ENCODE data around the gene CROCC. TPM values are rescaled to one million over a fixed set of nuclear protein-coding genes. Genes with fewer than 3 reads are reported as not detected.

Gene CROCC
- total RNA-seq, 1 donor from 2014 or later = 51.5 TPM

DNA sequence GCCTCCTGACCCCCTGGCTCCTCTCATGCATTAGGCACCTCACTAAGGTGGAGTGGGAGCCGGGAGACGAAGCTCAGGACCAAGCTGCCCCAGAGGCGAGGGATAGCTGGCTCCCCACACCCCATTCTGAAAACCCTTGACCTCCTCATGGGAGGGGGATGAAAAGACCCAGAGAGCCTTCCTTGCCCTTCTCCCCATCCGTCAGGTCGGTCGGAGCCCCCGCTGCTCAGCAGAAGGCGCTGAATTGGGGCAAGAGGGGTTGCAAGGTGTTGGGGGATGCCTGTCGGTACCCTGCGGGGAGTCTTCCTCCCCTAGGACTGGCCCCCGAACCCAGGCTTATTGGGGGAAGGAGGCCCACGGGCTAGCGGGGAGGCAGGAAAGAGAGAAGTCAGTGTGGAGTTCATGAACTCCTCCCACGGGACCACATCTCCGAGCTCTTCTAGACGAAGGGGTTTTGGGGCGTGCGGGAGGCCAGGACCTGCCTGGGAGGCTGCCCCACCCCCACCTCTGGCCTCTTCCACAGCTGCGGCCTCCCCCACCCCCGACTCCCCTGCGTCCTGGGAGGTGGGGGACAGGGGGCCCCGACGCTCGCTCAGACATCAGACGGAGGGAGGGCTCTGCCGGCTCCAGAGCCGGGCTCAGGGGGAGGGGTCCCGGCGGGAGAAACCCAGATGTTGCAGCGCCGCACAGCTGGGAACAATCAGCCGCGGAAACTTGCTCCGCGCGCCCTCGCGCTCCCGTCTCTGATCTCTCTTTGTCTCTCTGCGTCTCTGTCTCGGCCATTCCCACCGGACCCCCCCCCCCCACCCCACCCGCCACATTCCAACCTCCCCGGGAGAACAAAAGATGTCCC is 58.0 kb downstream of the CROCC start:
- DNase-seq (ENCODE audit: low spot score, unreplicated experiment) = no peak
- Mint-ChIP-seq H3K36me3 (ENCODE audit: insufficient read depth) (peaks cover 4% of the 10 kb centered on the region), H3K4me1 (ENCODE audit: low read depth) (peaks cover 10% of the 10 kb centered on the region), H3K27ac (peak overlapping the region; percentile 81), H3K9me3 (ENCODE audit: low read depth) (no peaks in the 10 kb centered on the region), H3K27me3 (peaks cover 7% of the 10 kb centered on the region), H3K4me3 (ENCODE audit: low read depth) (peak overlapping the region; percentile 80)
- TF ChIP-seq, protein P1, sequence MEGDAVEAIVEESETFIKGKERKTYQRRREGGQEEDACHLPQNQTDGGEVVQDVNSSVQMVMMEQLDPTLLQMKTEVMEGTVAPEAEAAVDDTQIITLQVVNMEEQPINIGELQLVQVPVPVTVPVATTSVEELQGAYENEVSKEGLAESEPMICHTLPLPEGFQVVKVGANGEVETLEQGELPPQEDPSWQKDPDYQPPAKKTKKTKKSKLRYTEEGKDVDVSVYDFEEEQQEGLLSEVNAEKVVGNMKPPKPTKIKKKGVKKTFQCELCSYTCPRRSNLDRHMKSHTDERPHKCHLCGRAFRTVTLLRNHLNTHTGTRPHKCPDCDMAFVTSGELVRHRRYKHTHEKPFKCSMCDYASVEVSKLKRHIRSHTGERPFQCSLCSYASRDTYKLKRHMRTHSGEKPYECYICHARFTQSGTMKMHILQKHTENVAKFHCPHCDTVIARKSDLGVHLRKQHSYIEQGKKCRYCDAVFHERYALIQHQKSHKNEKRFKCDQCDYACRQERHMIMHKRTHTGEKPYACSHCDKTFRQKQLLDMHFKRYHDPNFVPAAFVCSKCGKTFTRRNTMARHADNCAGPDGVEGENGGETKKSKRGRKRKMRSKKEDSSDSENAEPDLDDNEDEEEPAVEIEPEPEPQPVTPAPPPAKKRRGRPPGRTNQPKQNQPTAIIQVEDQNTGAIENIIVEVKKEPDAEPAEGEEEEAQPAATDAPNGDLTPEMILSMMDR (IDR thresholded peaks at IDR 0.05; ENCODE audit: unreplicated experiment) = no peak

DNA sequence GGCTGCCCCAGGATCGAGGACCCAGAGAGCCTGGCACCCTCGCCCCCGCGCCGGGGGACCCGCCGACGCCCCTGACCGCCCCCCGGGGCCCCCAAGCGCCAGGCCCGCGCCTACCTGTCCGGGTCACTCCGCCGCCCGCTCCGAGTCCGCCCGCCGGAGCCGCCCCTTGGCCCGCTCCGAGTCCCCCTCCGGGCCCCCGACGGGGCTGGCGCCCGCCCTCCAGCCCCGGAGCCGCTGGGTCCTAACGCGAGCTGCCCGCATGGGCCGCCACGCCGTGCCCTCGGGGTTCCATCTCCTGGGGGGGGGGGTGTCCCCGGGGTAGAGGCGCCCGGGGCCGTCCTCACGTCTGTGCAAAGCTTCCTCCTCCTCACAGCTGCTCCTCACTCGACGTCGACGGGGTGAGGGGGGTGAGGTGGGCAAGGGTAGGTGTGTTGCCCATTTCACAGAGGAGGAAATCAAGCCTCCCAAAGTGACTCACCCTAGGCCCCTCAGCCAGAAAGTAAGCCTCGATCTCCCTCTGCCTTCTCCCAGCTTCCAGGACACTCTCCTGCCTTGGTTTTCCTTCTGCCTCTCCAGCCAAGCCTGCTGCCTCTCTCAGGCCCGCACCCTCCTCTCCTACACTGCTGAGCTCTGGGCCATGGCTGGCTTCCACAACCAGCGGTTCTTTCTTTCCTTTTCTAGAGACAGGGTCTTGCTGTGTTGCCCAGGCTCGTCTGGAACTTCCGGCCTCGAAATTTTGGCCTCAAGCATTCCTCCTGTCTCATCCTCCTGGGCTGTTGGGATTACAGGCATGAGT is 58.9 kb downstream of the CROCC start, which contains the start of gene MFAP2:
Gene MFAP2, minus strand, starts transcription at position 148 of the 796 bp plus-strand sequence. CDS start 2,347 bp downstream, outside the sequence.
- Mint-ChIP-seq H3K9me3 (ENCODE audit: low read depth) (no peaks in the 10 kb centered on the region), H3K4me1 (ENCODE audit: low read depth) (peaks cover 10% of the 10 kb centered on the region), H3K36me3 (ENCODE audit: insufficient read depth) (peaks cover 6% of the 10 kb centered on the region)

DNA sequence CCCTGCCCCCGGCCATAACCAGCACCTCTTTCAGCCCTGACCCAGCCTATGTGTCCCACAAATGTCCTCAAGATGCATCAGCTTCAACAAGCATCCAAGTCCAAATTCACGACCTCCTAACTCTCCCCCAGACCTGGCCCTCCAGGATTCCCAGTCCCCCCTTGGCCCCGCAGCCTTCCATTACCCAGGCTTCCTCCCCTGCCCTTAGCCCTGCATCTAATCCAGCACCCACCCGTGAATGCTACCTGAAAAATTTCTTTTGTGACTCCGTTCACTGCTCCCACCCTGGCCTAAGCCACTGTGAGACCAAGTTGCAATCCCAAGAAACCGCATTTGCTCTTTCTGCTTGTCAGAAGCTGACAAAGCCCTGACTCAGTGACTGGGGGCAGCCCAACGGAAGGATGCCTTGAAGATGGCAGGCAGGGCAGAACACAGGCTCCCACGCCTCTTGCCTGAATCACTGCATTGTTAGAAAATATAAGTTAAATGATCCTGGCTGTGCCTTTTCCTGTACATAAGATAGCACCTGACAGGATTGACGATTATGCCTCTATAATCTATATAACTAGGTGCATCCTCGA is 59.6 kb downstream of the CROCC start:
- H3K36me3 Mint-ChIP-seq (ENCODE audit: insufficient read depth) = peaks cover 7% of the 10 kb centered on the region
- TF ChIP-seq, protein P1 (IDR thresholded peaks at IDR 0.05; ENCODE audit: unreplicated experiment) = no peak
- H3K4me1 Mint-ChIP-seq (ENCODE audit: low read depth) = peaks cover 10% of the 10 kb centered on the region
- H3K9me3 Mint-ChIP-seq (ENCODE audit: low read depth) = no peaks in the 10 kb centered on the region
- DNase-seq (ENCODE audit: low spot score, unreplicated experiment) = no peak
- H3K4me3 Mint-ChIP-seq (ENCODE audit: low read depth) = peak overlapping the region; percentile 77
- peak overlapping the region; percentile 95 for H3K27ac Mint-ChIP-seq
- H3K27me3 Mint-ChIP-seq = peaks cover 7% of the 10 kb centered on the region

More for the DNA sequence above, 58.9 kb downstream of the CROCC start, which contains the start of gene MFAP2:
- Mint-ChIP-seq H3K4me3 (ENCODE audit: low read depth) (peak within 1 kb of the TSS; percentile 80), H3K27ac (peak within 1 kb of the TSS; percentile 95), H3K27me3 (peaks cover 7% of the 10 kb centered on the region)
- DNase-seq (ENCODE audit: low spot score, unreplicated experiment) = peak; percentile 37
- TF ChIP-seq, protein P1 (IDR thresholded peaks at IDR 0.05; ENCODE audit: unreplicated experiment) = no peak

GRCh38 chr1:16982902-16983301 is 61.2 kb downstream of the CROCC start:
- peak overlapping the region; percentile 31 for H3K4me3 Mint-ChIP-seq (ENCODE audit: low read depth)
- DNase-seq (ENCODE audit: low spot score, unreplicated experiment) = no peak
- TF ChIP-seq, protein P1 (IDR thresholded peaks at IDR 0.05; ENCODE audit: unreplicated experiment) = no peak
- peaks cover 7% of the 10 kb centered on the region for H3K27me3 Mint-ChIP-seq
- peaks cover 8% of the 10 kb centered on the region for H3K4me1 Mint-ChIP-seq (ENCODE audit: low read depth)
- H3K9me3 Mint-ChIP-seq (ENCODE audit: low read depth) = no peaks in the 10 kb centered on the region
- peaks cover 4% of the 10 kb centered on the region for H3K36me3 Mint-ChIP-seq (ENCODE audit: insufficient read depth)
- H3K27ac Mint-ChIP-seq = no peak overlapping the region

DNA sequence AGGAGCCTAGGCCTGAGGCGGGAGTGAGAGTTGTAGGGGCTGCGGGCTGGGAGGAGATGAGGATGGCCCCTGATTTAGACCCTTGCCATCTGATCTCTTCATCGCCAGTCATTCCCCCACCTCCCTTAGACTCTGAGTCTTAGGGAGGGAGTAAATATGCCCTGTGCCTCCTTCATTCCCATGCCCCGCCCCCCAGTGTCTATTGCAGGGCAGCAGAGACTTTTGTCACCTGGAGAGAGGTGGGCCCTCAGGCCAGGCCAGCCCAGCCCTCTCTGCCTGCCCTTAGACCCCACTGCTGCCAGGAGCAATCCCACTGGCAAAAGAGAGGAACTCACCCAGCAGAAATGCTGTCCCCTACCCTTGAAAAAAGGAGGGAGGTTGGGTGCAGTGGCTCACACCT is 61.9 kb downstream of the CROCC start:
- peaks cover 4% of the 10 kb centered on the region for H3K36me3 Mint-ChIP-seq (ENCODE audit: insufficient read depth)
- H3K27me3 Mint-ChIP-seq = peaks cover 7% of the 10 kb centered on the region
- no peaks in the 10 kb centered on the region for H3K9me3 Mint-ChIP-seq (ENCODE audit: low read depth)
- no peak overlapping the region for H3K4me3 Mint-ChIP-seq (ENCODE audit: low read depth)
- H3K27ac Mint-ChIP-seq = no peak overlapping the region
- TF ChIP-seq, protein P1 (IDR thresholded peaks at IDR 0.05; ENCODE audit: unreplicated experiment) = no peak
- H3K4me1 Mint-ChIP-seq (ENCODE audit: low read depth) = peaks cover 8% of the 10 kb centered on the region
- no peak for DNase-seq (ENCODE audit: low spot score, unreplicated experiment)
